GM23338 (cell line): ENCODE results near the gene PDLIM5. TPM values are rescaled to one million over a fixed set of nuclear protein-coding genes. Genes with fewer than 3 reads are reported as not detected.

ENCODE experiments used
- ATAC-seq: fragments of 200-7000 bp; cut with Tn5 transposase; 3 replicates; pipeline ENCODE4 v1.9.1; 2020
- DNase-seq: peaks from one replicate; pipeline ENCODE4 v3.0.0-alpha.2; 2015; ENCODE audit warnings: low spot score
- H2AFZ ChIP-seq: fragments of 200-600 bp; sonication (generic); 2 replicates; pipeline ENCODE4 v1.8.0; 2016; ENCODE audit warnings: antibody characterized with exemption, mild to moderate bottlenecking, moderate library complexity
- H3F3A ChIP-seq: fragments of 200-600 bp; sonication (generic); replicated peaks from 2 replicates; pipeline ENCODE4 v1.8.0; 2017; ENCODE audit warnings: antibody characterized with exemption, mixed run types, low read depth
- H3K27ac ChIP-seq: fragments of 200-600 bp; sonication (generic); 2 replicates; pipeline ENCODE4 v1.6.1; 2016; ENCODE audit warnings: low read depth
- H3K27me3 ChIP-seq: fragments of 200-600 bp; sonication (generic); 2 replicates; pipeline ENCODE4 v1.8.0; 2016; ENCODE audit warnings: mild to moderate bottlenecking, mixed run types, moderate library complexity; ENCODE audit not compliant: insufficient read depth
- H3K36me3 ChIP-seq: fragments of 200-600 bp; sonication (generic); 2 replicates; pipeline ENCODE4 v1.8.0; 2016; ENCODE audit warnings: mild to moderate bottlenecking; ENCODE audit not compliant: insufficient read depth
- H3K4me1 ChIP-seq: fragments of 200-600 bp; sonication (generic); 2 replicates; pipeline ENCODE4 v1.8.0; 2016; ENCODE audit warnings: mild to moderate bottlenecking, moderate library complexity; ENCODE audit not compliant: insufficient read depth
- H3K4me2 ChIP-seq: fragments of 200-600 bp; sonication (generic); 2 replicates; pipeline ENCODE4 v1.7.1; 2017; ENCODE audit warnings: mixed run types
- H3K4me3 ChIP-seq: fragments of 200-600 bp; sonication (generic); 2 replicates; pipeline ENCODE4 v1.6.1; 2016; ENCODE audit warnings: mixed run types
- H3K79me2 ChIP-seq: fragments of 200-600 bp; sonication (generic); replicated peaks from 2 replicates; pipeline ENCODE4 v1.8.0; 2017; ENCODE audit warnings: mild to moderate bottlenecking; ENCODE audit not compliant: insufficient read depth
- H3K9me2 ChIP-seq: fragments of 200-600 bp; sonication (generic); 2 replicates; pipeline ENCODE4 v1.8.0; 2017; ENCODE audit not compliant: insufficient read depth
- H4K20me1 ChIP-seq: fragments of 200-600 bp; sonication (generic); replicated peaks from 2 replicates; pipeline ENCODE4 v1.8.0; 2017; ENCODE audit warnings: mild to moderate bottlenecking; ENCODE audit not compliant: insufficient read depth
- H3K27ac Mint-ChIP-seq: 2 replicates; pipeline ENCODE4 v1.8.0; 2020; ENCODE audit warnings: inconsistent platforms, mild to moderate bottlenecking, moderate library complexity, mixed read lengths
- H3K27me3 Mint-ChIP-seq: 3 replicates; pipeline ENCODE4 v1.8.0; 2022; ENCODE audit warnings: low read depth, mild to moderate bottlenecking, moderate library complexity, mixed read lengths, inconsistent platforms; ENCODE audit not compliant: insufficient read depth, poor library complexity
- H3K36me3 Mint-ChIP-seq: 3 replicates; pipeline ENCODE4 v1.8.0; 2021; ENCODE audit warnings: low read depth, mild to moderate bottlenecking, inconsistent platforms, moderate library complexity, mixed read lengths
- H3K4me1 Mint-ChIP-seq: 3 replicates; pipeline ENCODE4 v1.8.0; 2020; ENCODE audit warnings: mild to moderate bottlenecking, inconsistent platforms, mixed read lengths
- H3K4me3 Mint-ChIP-seq: 3 replicates; pipeline ENCODE4 v1.8.0; 2021; ENCODE audit warnings: moderate library complexity, mild to moderate bottlenecking, inconsistent platforms, mixed read lengths
- H3K9me3 Mint-ChIP-seq: 3 replicates; pipeline ENCODE4 v1.8.0; 2020; ENCODE audit warnings: moderate library complexity, mild to moderate bottlenecking, inconsistent platforms, mixed read lengths
- CTCF ChIP-seq, 2 experiments: fragments of 200-600 bp in 1 of 2; sonication (generic) in 1 of 2; conservative IDR thresholded peaks; 2 replicates each; pipeline versions ENCODE4 v1.5.1 to v1.6.1; 2016 to 2017; ENCODE audit warnings: antibody characterized with exemption in 2 of 2, low read depth in 2 of 2, mild to moderate bottlenecking in 2 of 2, moderate library complexity in 1 of 2
- ETS1 ChIP-seq: IDR thresholded peaks from 2 replicates; pipeline ENCODE4 v1.6.1; 2016; ENCODE audit warnings: antibody characterized with exemption
- EZH2 ChIP-seq: fragments of 200-600 bp; sonication (generic); IDR thresholded peaks from one replicate; pipeline ENCODE4 v1.8.0; 2017; ENCODE audit warnings: antibody characterized with exemption, mild to moderate bottlenecking, low read depth; ENCODE audit not compliant: unreplicated experiment
- JUNB ChIP-seq: IDR thresholded peaks from one replicate; pipeline ENCODE4 v1.6.1; 2016; ENCODE audit warnings: antibody characterized with exemption; ENCODE audit not compliant: unreplicated experiment
- REST ChIP-seq: IDR thresholded peaks from one replicate; pipeline ENCODE4 v1.6.1; 2018; ENCODE audit warnings: antibody characterized with exemption; ENCODE audit not compliant: unreplicated experiment
- STAT1 ChIP-seq: IDR thresholded peaks from one replicate; pipeline ENCODE4 v1.6.1; 2016; ENCODE audit warnings: antibody characterized with exemption; ENCODE audit not compliant: unreplicated experiment
- ZNF462 ChIP-seq: fragments of 250-450 bp; sonication (Bioruptor Pico); IDR thresholded peaks from 2 replicates; pipeline ENCODE4 v1.5.0; 2020; ENCODE audit warnings: mild to moderate bottlenecking, moderate library complexity
- polyA plus RNA-seq: library from polyadenylated mRNA; unstranded; fragments of >200 nt; fragmentation: Nextera tagmentation; extraction: Ambion mirVana; gene quantifications from 2 replicates; pipeline ENCODE4 v1.2.1, GENCODE V29; 2016
- total RNA-seq: library from RNA; depleted of rRNA; stranded (reverse); fragments of >200 nt; shearing (Covaris generic); gene quantifications from 2 replicates; pipeline ENCODE4 v1.2.3, GENCODE V29; 2014

Gene PDLIM5
- total and polyA plus RNA-seq, 2 experiments from 2014 or later, result 45.2 to 53.0 TPM

GRCh38 chr4:94669672-94670664, 218.2 kb downstream of the PDLIM5 start:
- no peak overlapping the region for H3K4me3 Mint-ChIP-seq
- DNase-seq (no peak), ATAC-seq (no peak)
- Histone ChIP-seq H3K4me3 (no peak overlapping the region), H4K20me1 (no peaks in the 10 kb centered on the region), H3K9me2 (peaks cover 3% of the 10 kb centered on the region; the same call in 1 of the 2 replicates), H2AFZ (no peak overlapping the region), H3K4me1 (no peaks in the 10 kb centered on the region), H3K79me2 (no peaks in the 10 kb centered on the region), H3K27me3 (no peaks in the 10 kb centered on the region), H3F3A (no peaks in the 10 kb centered on the region), H3K4me2 (no peak overlapping the region), H3K27ac (no peak overlapping the region), H3K36me3 (no peaks in the 10 kb centered on the region)
- no peaks in the 10 kb centered on the region for H3K9me3 Mint-ChIP-seq
- TF ChIP-seq CTCF (conservative IDR thresholded peaks at IDR 0.05; ENCODE audit: low read depth in 2 of 2) (no peak), ETS1 (no peak), JUNB (no peak), ZNF462 (no peak), STAT1 (no peak), REST (no peak), EZH2 (no peak)
- H3K4me1 Mint-ChIP-seq, result no peaks in the 10 kb centered on the region
- H3K36me3 Mint-ChIP-seq, result no peaks in the 10 kb centered on the region
- H3K27me3 Mint-ChIP-seq, result no peaks in the 10 kb centered on the region
- H3K27ac Mint-ChIP-seq, result no peak overlapping the region
